ENCODE results near the gene KANSL2. TPM values are rescaled to one million over a fixed set of nuclear protein-coding genes. Genes with fewer than 3 reads are reported as not detected.

Gene KANSL2
- total and polyA plus RNA-seq, 2 of the 4 experiments (the other 2 are of a cell fraction): 25.2 to 47.5 TPM

DNA sequence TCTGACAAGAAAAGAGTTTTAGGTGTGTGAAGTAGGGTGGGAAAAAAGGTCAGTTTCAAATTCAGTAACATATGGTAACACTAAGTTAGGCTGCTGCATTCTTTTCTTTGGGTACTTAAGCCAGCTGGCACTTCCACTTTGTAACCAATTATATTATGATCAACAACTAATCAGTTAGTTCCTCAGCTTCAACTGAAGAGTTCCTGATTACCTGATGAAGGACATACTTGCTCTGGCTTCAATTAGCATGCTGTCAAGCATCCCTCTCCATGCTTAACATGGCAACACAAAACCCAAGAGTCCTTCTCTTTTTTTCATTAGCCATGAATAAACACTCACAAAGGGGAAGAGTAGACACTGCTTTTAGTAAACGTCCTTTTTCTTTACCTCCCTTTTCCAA, 6.8 kb upstream of the KANSL2 start:
- H4K91ac ChIP-seq (ENCODE audit: insufficient read depth, low read depth, low read length): no peak overlapping the region
- H3K14ac ChIP-seq (replicated peaks; ENCODE audit: low read depth, low read length): no peak overlapping the region
- H3K27me3 ChIP-seq (ENCODE audit: control insufficient read depth, insufficient read depth, low read length): no peaks in the 10 kb centered on the region
- POLR2A ChIA-PET (ENCODE audit: unreplicated experiment): no interaction called here
- DNase-seq: no peak
- no peak overlapping the region for H3K18ac ChIP-seq (ENCODE audit: low read depth, low read length)
- no peak overlapping the region for H2BK15ac ChIP-seq (ENCODE audit: low read depth, low read length)
- no peaks in the 10 kb centered on the region for H3K9me3 ChIP-seq (ENCODE audit: control insufficient read depth, insufficient read depth, low read length)
- H2AFZ ChIP-seq (replicated peaks; ENCODE audit: low read length, poor library complexity): no peak overlapping the region
- H2BK5ac ChIP-seq (ENCODE audit: low read depth, low read length, poor library complexity, severe bottlenecking): no peak overlapping the region
- intact Hi-C loops (cut with micrococcal nuclease) (no loop called here), in situ Hi-C loops (cut with MboI; ENCODE audit: low sequenced_read_pairs) (no loop called here), dilution Hi-C loops (cut with HindIII; ENCODE audit: low sequenced_read_pairs, unreplicated experiment) (no loop called here)
- H4K20me1 ChIP-seq (ENCODE audit: insufficient read depth, low read length): no peaks in the 10 kb centered on the region
- no peak for ATAC-seq (ENCODE audit: low read depth)
- no CpG with 5 or more reads among the region's 1 CpG for WGBS, 2 experiments (ENCODE audit: extremely low coverage in 2 of 2, insufficient read length in 1 of 2)
- H3K4ac ChIP-seq (ENCODE audit: low read depth, low read length): no peak overlapping the region
- H3K27ac ChIP-seq (ENCODE audit: insufficient read depth, low read length): no peak overlapping the region
- H3K9ac ChIP-seq (ENCODE audit: low read depth, low read length): no peak overlapping the region
- no peak overlapping the region for H3K23ac ChIP-seq (ENCODE audit: low read depth, low read length)
- no peak overlapping the region for H4K8ac ChIP-seq (ENCODE audit: low read depth in 2 of 2, low read length in 2 of 2)
- CTCF ChIA-PET: no interaction called here
- no TSS peak for BruUV-seq (replicated peaks)
- H3K9me1 ChIP-seq (ENCODE audit: insufficient read depth, low read length): peaks cover 2% of the 10 kb centered on the region; the same call in 1 of the 2 replicates
- 0 out of 2 replicates have a peak, but pooled peaks cover 2% of the 10 kb centered on the region for H3K4me1 ChIP-seq (ENCODE audit: control insufficient read depth, insufficient read depth, low read length)
- no peak overlapping the region for H2BK20ac ChIP-seq (ENCODE audit: low read depth, low read length)
- H2AK9ac ChIP-seq (replicated peaks; ENCODE audit: low read depth, low read length, poor library complexity): no peak overlapping the region
- no peak overlapping the region for H2AK5ac ChIP-seq (ENCODE audit: low read depth, low read length)
- H3K36me3 ChIP-seq (ENCODE audit: control insufficient read depth, insufficient read depth, low read length): peaks cover 24% of the 10 kb centered on the region
- no peak overlapping the region for H2BK120ac ChIP-seq (ENCODE audit: low read depth, low read length)
- no peak overlapping the region for H3K4me3 ChIP-seq (ENCODE audit: insufficient read depth, low read depth, low read length)
- no peak overlapping the region for H3K56ac ChIP-seq (ENCODE audit: extremely low read depth, insufficient read depth, low read length)
- H4K5ac ChIP-seq (ENCODE audit: low read depth, low read length): no peak overlapping the region
- TF ChIP-seq POLR2A (IDR thresholded peaks at IDR 0.05; ENCODE audit: low read depth, low read length): no peak
- no peak overlapping the region for H3K4me2 ChIP-seq (ENCODE audit: low read depth, low read length)
- peaks cover 23 to 35% of the 10 kb centered on the region in 2 experiments for H3K79me1 ChIP-seq (ENCODE audit: low read depth in 1 of 2, low read length in 2 of 2)

Measured in IMR-90 (cell line).